IPS DF 4.7 (cell line): ENCODE data around the gene DACT2.

Experiments
- DNase-seq: peaks from one replicate; pipeline ENCODE4 v3.0.0-alpha.2; 2013; ENCODE audit warnings: low spot score; ENCODE audit errors: extremely low read depth

The DACT2 gene

GRCh38 chr6:168349718-168350210 is 30.2 kb upstream of the DACT2 start:
- DNase-seq = no peak

- no peak for DNase-seq
Observed at GRCh38 chr6:168348186-168348585, 28.6 kb upstream of the DACT2 start.

GRCh38 chr6:168347615-168348014 is 28.0 kb upstream of the DACT2 start:
- no peak for DNase-seq

- DNase-seq = no peak
Observed at GRCh38 chr6:168347053-168347452, 27.5 kb upstream of the DACT2 start.

- no peak for DNase-seq
Observed at GRCh38 chr6:168345896-168346754, 26.5 kb upstream of the DACT2 start.

GRCh38 chr6:168345266-168345665 is 25.7 kb upstream of the DACT2 start:
- DNase-seq = no peak

GRCh38 chr6:168344338-168344737 is 24.8 kb upstream of the DACT2 start:
- DNase-seq = no peak

GRCh38 chr6:168343239-168344150 is 23.9 kb upstream of the DACT2 start:
- DNase-seq = no peak

GRCh38 chr6:168342636-168343035 is 23.1 kb upstream of the DACT2 start:
- no peak for DNase-seq

GRCh38 chr6:168341280-168341900 is 21.8 kb upstream of the DACT2 start:
- no peak for DNase-seq

- DNase-seq = no peak
Observed at GRCh38 chr6:168340819-168341218, 21.2 kb upstream of the DACT2 start.

GRCh38 chr6:168338777-168339176 is 19.2 kb upstream of the DACT2 start:
- no peak for DNase-seq

GRCh38 chr6:168336967-168337366 is 17.4 kb upstream of the DACT2 start:
- DNase-seq = no peak

- DNase-seq = no peak
Observed at GRCh38 chr6:168333989-168334388, 14.4 kb upstream of the DACT2 start.

- no peak for DNase-seq
Observed at GRCh38 chr6:168333491-168333890, 13.9 kb upstream of the DACT2 start.

- no peak for DNase-seq
Observed at GRCh38 chr6:168333039-168333438, 13.5 kb upstream of the DACT2 start.

- DNase-seq = no peak
Observed at GRCh38 chr6:168332020-168332419, 12.4 kb upstream of the DACT2 start.

- no peak for DNase-seq
Observed at GRCh38 chr6:168331058-168331457, 11.5 kb upstream of the DACT2 start.

GRCh38 chr6:168330403-168330802 is 10.8 kb upstream of the DACT2 start:
- no peak for DNase-seq

GRCh38 chr6:168328086-168328485 is 8.5 kb upstream of the DACT2 start:
- no peak for DNase-seq
